MM.1S (cell line): ENCODE measurements around the gene DELE1.

Experiments used
- EZH2 ChIP-seq: fragments of 300-600 bp; sonication (generic); optimal IDR thresholded peaks from 2 replicates; pipeline ENCODE3; 2017; ENCODE audit warnings: low read depth, mild to moderate bottlenecking, antibody characterized with exemption, low read length, mixed read lengths
- EZH2phosphoT487 ChIP-seq: fragments of 300-600 bp; sonication (generic); IDR thresholded peaks from 2 replicates; pipeline ENCODE4 v1.6.1; 2018; ENCODE audit warnings: antibody characterized with exemption, low read length
- TF ChIP-seq, protein P1 (sequence below): fragments of 300-600 bp; sonication (generic); IDR thresholded peaks from 2 replicates; pipeline ENCODE4 v1.5.1; 2016; ENCODE audit warnings: antibody characterized with exemption, low read length, mixed read lengths

DNA sequence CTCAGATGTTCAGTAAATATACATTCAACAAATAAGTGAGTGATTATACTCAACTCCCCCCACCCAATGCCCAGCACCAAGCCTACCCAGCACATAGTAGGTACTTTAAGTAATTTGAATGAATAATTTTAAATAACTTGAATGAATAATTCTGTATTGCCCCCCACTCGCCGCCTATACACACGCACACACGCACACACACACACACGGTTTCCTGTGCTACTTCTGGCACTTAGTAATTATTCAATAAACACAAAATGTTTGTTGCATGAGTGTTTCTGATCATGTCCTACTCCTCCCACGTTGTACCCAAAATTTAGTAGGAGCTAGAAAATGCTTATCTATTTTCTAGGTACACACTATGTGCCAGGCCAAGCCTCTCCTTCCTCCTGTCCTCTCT is 18.1 kb downstream of the DELE1 start:
- TF ChIP-seq, protein P1, sequence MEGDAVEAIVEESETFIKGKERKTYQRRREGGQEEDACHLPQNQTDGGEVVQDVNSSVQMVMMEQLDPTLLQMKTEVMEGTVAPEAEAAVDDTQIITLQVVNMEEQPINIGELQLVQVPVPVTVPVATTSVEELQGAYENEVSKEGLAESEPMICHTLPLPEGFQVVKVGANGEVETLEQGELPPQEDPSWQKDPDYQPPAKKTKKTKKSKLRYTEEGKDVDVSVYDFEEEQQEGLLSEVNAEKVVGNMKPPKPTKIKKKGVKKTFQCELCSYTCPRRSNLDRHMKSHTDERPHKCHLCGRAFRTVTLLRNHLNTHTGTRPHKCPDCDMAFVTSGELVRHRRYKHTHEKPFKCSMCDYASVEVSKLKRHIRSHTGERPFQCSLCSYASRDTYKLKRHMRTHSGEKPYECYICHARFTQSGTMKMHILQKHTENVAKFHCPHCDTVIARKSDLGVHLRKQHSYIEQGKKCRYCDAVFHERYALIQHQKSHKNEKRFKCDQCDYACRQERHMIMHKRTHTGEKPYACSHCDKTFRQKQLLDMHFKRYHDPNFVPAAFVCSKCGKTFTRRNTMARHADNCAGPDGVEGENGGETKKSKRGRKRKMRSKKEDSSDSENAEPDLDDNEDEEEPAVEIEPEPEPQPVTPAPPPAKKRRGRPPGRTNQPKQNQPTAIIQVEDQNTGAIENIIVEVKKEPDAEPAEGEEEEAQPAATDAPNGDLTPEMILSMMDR = no peak
- TF ChIP-seq EZH2 (no peak), EZH2phosphoT487 (no peak)
